Suprapubic skin (tissue), 4 donors: ENCODE data around the gene ADCY3. TPM values are rescaled to one million over a fixed set of nuclear protein-coding genes. Genes with fewer than 3 reads are reported as not detected.

Experiments
- DNase-seq, 2 donors: peaks; one replicate each; pipeline ENCODE4 v3.0.0-alpha.2; 2019; ENCODE audit warnings: low spot score in 2 of 2
- H3K27ac ChIP-seq: fragments of 200-600 bp; sonication (generic); one replicate; pipeline ENCODE4 v1.5.1; 2019
- H3K27me3 ChIP-seq: fragments of 200-600 bp; sonication (generic); one replicate; pipeline ENCODE4 v1.5.1; 2019
- H3K36me3 ChIP-seq: fragments of 200-600 bp; sonication (generic); one replicate; pipeline ENCODE4 v1.5.1; 2019
- H3K4me1 ChIP-seq: fragments of 200-600 bp; sonication (generic); one replicate; pipeline ENCODE4 v1.5.1; 2019
- H3K4me3 ChIP-seq: fragments of 200-600 bp; sonication (generic); one replicate; pipeline ENCODE4 v1.5.1; 2019; ENCODE audit warnings: mild to moderate bottlenecking
- H3K9me3 ChIP-seq: fragments of 200-600 bp; sonication (generic); one replicate; pipeline ENCODE4 v1.5.1; 2019
- EP300 ChIP-seq: sonication (generic); formaldehyde crosslinking; IDR thresholded peaks from one replicate; pipeline ENCODE4 v1.6.1; 2017; ENCODE audit warnings: antibody characterized with exemption
- POLR2A ChIP-seq, 2 donors: fragments of 450-650 bp; IDR thresholded peaks; one replicate each; pipeline ENCODE4 v1.6.1; 2017; ENCODE audit warnings: antibody characterized with exemption in 2 of 2, mild to moderate bottlenecking in 2 of 2, moderate library complexity in 2 of 2
- POLR2AphosphoS5 ChIP-seq, 3 donors: sonication (generic); formaldehyde crosslinking; IDR thresholded peaks; one replicate each; pipeline ENCODE4 v1.6.1; 2017; ENCODE audit warnings: antibody characterized with exemption in 3 of 3
- WGBS: methylation state at CpG from one replicate; pipeline ENCODE4 v1.1.5; 2018; 5-methylcytosine and 5-hydroxymethylcytosine counted together
- total RNA-seq, 4 donors: library from RNA; depleted of rRNA; stranded (reverse); fragments of >200 nt; gene quantifications; one replicate each; pipeline ENCODE4 v1.1.0, GENCODE V29; 2016
- TF ChIP-seq, protein P1 (sequence below), 2 donors: fragments of 200-600 bp in 1 of 2; fragments of 450-650 bp in 1 of 2; sonication (generic) in 1 of 2; IDR thresholded peaks; one replicate each; pipeline ENCODE4 v1.5.1; 2016 to 2019; ENCODE audit warnings: antibody characterized with exemption in 2 of 2, mild to moderate bottlenecking in 1 of 2, moderate library complexity in 1 of 2

The ADCY3 gene
- total RNA-seq, 4 donors from 2014 or later, result 45.2 to 108 (median 66.9) TPM

DNA sequence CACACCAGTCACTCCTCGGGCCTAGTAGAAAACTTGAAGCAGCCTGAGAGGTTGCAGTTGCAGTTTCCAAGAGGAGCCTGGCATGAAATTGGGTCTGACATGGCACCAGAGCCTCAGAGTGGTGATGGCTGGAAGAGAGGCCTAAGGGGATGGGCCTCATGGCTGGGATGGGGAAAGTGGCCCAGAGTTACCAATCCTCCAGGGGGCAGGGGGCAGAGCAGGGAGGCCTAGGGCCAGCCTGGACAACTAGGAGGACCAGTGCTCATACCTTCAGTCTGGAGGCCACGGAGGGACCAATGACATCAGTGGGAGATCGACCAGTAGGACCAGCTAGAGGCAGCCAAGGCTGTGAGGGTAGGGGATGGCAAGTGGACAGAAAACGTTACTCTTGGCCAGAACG, 15.1 kb upstream of the ADCY3 start:
- TF ChIP-seq POLR2A (IDR thresholded peaks at IDR 0.05), result no peak
- no peak for TF ChIP-seq EP300
- no peaks in the 10 kb centered on the region for H3K9me3 ChIP-seq
- H3K4me3 ChIP-seq, result no peak overlapping the region
- no peaks in the 10 kb centered on the region for H3K4me1 ChIP-seq
- no peaks in the 10 kb centered on the region for H3K36me3 ChIP-seq
- H3K27ac ChIP-seq, result no peak overlapping the region
- no peak for DNase-seq
- WGBS, result 86% methylated on average over 5 of the region's 5 CpGs
- no peaks in the 10 kb centered on the region for H3K27me3 ChIP-seq

DNA sequence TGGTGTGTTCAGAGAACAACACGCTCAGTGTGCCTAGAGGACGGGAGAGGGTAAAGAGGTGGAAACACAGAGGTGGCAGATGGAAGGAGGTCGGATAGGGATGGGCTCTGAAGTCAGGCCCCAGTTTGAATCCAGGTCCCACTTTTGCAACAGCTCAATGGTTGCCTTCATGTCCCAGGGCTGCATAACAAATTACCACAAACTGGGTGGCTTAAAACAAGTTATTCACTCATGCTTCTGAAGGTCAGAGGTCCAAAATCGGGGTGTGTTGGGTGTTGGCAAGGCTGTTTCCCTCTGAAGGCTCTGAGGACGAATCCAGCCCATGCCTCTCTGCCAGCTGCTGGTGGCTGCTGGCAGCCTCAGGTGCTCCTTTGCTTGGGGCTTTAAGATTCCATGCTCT, 12.7 kb upstream of the ADCY3 start:
- no peaks in the 10 kb centered on the region for H3K36me3 ChIP-seq
- no peaks in the 10 kb centered on the region for H3K27me3 ChIP-seq
- H3K27ac ChIP-seq, result no peak overlapping the region
- no peak for DNase-seq
- no peak overlapping the region for H3K4me3 ChIP-seq
- TF ChIP-seq EP300 (no peak), POLR2A (IDR thresholded peaks at IDR 0.05) (no peak), POLR2AphosphoS5 (IDR thresholded peaks at IDR 0.05) (no peak)
- TF ChIP-seq, protein P1, sequence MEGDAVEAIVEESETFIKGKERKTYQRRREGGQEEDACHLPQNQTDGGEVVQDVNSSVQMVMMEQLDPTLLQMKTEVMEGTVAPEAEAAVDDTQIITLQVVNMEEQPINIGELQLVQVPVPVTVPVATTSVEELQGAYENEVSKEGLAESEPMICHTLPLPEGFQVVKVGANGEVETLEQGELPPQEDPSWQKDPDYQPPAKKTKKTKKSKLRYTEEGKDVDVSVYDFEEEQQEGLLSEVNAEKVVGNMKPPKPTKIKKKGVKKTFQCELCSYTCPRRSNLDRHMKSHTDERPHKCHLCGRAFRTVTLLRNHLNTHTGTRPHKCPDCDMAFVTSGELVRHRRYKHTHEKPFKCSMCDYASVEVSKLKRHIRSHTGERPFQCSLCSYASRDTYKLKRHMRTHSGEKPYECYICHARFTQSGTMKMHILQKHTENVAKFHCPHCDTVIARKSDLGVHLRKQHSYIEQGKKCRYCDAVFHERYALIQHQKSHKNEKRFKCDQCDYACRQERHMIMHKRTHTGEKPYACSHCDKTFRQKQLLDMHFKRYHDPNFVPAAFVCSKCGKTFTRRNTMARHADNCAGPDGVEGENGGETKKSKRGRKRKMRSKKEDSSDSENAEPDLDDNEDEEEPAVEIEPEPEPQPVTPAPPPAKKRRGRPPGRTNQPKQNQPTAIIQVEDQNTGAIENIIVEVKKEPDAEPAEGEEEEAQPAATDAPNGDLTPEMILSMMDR (IDR thresholded peaks at IDR 0.05), result no peak
- H3K9me3 ChIP-seq, result no peaks in the 10 kb centered on the region
- H3K4me1 ChIP-seq, result no peaks in the 10 kb centered on the region
- 79% methylated on average over 5 of the region's 5 CpGs for WGBS

DNA sequence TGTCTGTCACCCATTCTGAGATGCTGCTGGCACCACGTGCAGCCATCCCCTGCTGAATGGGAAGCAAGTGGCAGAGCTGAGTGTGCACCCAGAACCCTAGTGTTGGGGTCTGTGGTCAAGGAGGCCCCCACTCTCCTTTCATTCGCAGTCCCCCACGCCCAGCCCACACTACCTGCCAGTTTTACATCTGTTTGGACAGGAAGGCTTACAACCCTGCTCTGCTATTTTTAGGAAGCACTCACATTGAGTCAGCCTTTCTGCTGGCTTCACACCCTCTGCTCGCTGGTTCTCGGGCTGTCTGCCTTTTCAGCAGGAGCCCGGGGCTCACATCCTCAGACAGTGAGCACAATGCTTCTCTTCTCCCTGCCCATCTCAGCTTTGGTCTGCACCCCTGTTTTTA, 10.7 kb upstream of the ADCY3 start:
- H3K27ac ChIP-seq, result no peak overlapping the region
- no peaks in the 10 kb centered on the region for H3K9me3 ChIP-seq
- no peaks in the 10 kb centered on the region for H3K27me3 ChIP-seq
- TF ChIP-seq POLR2A (IDR thresholded peaks at IDR 0.05) (no peak), POLR2AphosphoS5 (IDR thresholded peaks at IDR 0.05) (no peak), EP300 (no peak)
- TF ChIP-seq, protein P1 (IDR thresholded peaks at IDR 0.05), result no peak
- peaks cover 14% of the 10 kb centered on the region for H3K4me1 ChIP-seq
- peak in 1 of 2 donors; percentile 47 for DNase-seq
- WGBS, result 30% methylated on average over 6 of the region's 6 CpGs
- H3K4me3 ChIP-seq, result no peak overlapping the region
- no peaks in the 10 kb centered on the region for H3K36me3 ChIP-seq

DNA sequence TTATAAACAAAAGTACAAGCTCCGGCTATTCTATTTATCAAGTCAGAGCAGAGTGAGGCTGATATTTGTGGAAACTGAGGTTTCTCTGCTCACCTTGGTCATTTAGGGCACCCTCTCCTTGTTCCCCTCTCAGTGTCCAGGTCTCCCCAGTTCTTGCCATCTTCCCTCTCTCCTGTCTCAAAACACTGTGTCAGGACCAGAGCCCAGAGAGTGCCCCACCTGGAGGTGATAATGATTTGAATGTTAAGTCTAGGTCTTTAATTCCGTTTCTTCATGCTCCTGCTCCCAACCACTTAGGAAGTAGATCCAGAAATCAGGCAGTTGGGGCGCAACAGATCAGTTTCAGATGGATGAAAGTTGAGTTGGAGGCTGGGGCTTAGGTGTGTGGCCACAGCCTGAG, 9.2 kb upstream of the ADCY3 start:
- Histone ChIP-seq H3K4me3 (no peak overlapping the region), H3K36me3 (no peaks in the 10 kb centered on the region), H3K27me3 (no peaks in the 10 kb centered on the region), H3K27ac (no peak overlapping the region), H3K4me1 (peaks cover 14% of the 10 kb centered on the region), H3K9me3 (no peaks in the 10 kb centered on the region)
- TF ChIP-seq EP300, result no peak
- TF ChIP-seq, protein P1 (IDR thresholded peaks at IDR 0.05), result no peak
- TF ChIP-seq POLR2AphosphoS5 (IDR thresholded peaks at IDR 0.05), result no peak
- no peak for TF ChIP-seq POLR2A (IDR thresholded peaks at IDR 0.05)
- WGBS, result 95% methylated on average over 3 of the region's 3 CpGs
- DNase-seq, result no peak

DNA sequence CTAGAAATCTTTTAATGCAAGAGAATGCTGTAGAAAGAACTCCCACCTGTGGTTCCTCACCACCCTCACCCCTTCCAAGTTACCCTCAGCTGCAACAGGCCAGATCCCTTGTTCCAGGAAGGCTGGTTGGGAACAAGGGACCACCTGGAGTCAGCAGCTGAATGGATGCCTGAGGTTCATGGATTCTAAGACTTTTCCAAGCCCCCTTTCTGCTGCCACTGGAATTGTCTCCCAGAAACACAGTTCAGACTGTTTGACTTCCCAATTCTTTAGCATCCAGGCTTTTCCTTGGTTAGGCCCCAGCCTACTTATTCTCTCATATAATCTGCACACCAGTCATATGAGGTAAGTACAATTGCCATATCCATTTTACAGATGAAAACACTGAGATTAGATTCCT, 8.0 kb upstream of the ADCY3 start:
- peaks cover 14% of the 10 kb centered on the region for H3K4me1 ChIP-seq
- no peak overlapping the region for H3K4me3 ChIP-seq
- DNase-seq, result no peak
- H3K27me3 ChIP-seq, result no peaks in the 10 kb centered on the region
- no peak overlapping the region for H3K27ac ChIP-seq
- no peak for TF ChIP-seq POLR2AphosphoS5 (IDR thresholded peaks at IDR 0.05)
- no peak for TF ChIP-seq POLR2A (IDR thresholded peaks at IDR 0.05)
- TF ChIP-seq, protein P1 (IDR thresholded peaks at IDR 0.05), result no peak
- no peaks in the 10 kb centered on the region for H3K9me3 ChIP-seq
- no peaks in the 10 kb centered on the region for H3K36me3 ChIP-seq

DNA sequence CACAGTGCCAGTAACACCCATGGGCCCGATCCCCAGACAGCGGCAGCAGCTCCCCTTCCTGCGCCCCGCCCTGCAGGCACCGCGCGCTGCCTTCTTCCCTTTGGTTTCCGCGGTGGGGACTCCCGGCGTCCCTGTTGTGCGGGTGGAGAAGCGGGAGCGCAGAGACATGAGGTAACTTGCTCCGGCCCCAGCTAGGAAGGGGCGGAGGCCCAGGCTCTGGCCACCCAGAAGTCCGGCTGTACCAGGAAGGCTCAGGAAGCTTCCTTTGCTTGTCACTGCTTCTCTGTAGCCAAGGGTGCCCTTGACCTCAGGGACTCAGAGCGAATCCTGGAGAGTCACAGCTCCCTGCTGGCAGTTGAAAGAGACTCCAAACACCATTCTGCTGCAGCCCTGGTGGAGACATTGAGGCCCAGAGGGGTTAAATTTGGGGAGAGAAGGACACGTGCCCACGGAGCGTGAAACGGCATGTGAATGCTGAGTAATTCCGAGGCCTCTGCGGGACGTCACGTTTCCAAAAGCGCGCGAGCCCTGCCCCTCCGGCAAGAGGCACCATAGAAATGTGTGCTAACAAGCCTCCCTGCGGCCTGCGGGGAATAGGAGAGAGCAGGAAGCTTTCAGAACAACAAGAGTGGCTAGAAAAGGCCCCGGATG, 6.7 kb upstream of the ADCY3 start:
- Histone ChIP-seq H3K4me3 (peak overlapping the region; percentile 40), H3K9me3 (no peaks in the 10 kb centered on the region), H3K27me3 (no peaks in the 10 kb centered on the region), H3K36me3 (no peaks in the 10 kb centered on the region), H3K27ac (peak overlapping the region; percentile 80), H3K4me1 (peaks cover 14% of the 10 kb centered on the region)
- DNase-seq, result peak; percentile 88 to 89
- 17% methylated on average over 23 of the region's 33 CpGs for WGBS
- TF ChIP-seq EP300 (no peak), POLR2AphosphoS5 (IDR thresholded peaks at IDR 0.05) (peak in 2 of 3 donors; percentile 11 to 33), POLR2A (IDR thresholded peaks at IDR 0.05) (peak in 1 of 2 donors; percentile 20)
- TF ChIP-seq, protein P1 (IDR thresholded peaks at IDR 0.05), result no peak
